ENCODE data around the gene CAMKMT. TPM values are rescaled to one million over a fixed set of nuclear protein-coding genes. Genes with fewer than 3 reads are reported as not detected.

Gene CAMKMT
- total RNA-seq, 1 experiment from 2014 or later, result 17.4 TPM

DNA sequence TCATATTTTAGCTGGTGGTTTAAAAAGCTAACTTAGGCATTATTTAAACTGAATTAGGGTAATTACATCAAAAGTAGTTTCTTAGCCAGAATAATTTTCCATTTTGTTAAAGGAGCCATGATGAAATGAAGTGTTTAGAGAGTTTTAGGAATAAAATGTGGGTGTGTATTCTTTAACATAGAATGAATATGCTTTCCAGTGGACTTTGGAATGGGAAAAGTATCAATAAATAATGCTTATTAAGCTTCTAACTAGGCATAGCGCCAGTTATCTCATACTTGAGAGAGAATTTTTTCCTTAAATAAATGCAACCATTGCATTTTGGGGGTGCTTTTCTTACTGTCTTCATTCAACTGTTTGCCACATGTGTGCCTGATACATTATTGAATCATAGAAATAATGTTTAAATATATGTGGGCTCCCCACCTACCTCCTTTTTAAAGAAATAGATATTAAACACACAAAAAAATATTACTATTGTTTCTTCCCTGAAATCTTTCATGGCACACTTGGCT is 90.4 kb downstream of the CAMKMT start:
- peaks cover 20 to 29% of the 10 kb centered on the region in 2 experiments; a peak in 3 of 4 replicates for H3K4me1 Mint-ChIP-seq
- Histone ChIP-seq H3K27me3 (ENCODE audit: insufficient read depth, low read length) (no peaks in the 10 kb centered on the region), H3T11ph (ENCODE audit: low read length) (no peak overlapping the region), H3K14ac (ENCODE audit: insufficient read depth, low read length) (no peak overlapping the region), H3K4me1 (ENCODE audit: insufficient read depth, low read length) (peaks cover 2% of the 10 kb centered on the region; the same call in 1 of the 2 replicates), H3K18ac (ENCODE audit: insufficient read length, low read depth, low read length) (no peak overlapping the region), H3K9me3 (ENCODE audit: control insufficient read depth, low read depth, low read length) (no peaks in the 10 kb centered on the region), H3K23me2 (ENCODE audit: insufficient read length, low read depth, low read length, poor library complexity, severe bottlenecking) (no peaks in the 10 kb centered on the region), H3K23ac (ENCODE audit: insufficient read length, low read depth, low read length) (no peak overlapping the region), H2BK5ac (ENCODE audit: insufficient read length, low read length) (no peak overlapping the region), H2BK15ac (ENCODE audit: low read depth, low read length) (no peak overlapping the region), H4K8ac (replicated peaks; ENCODE audit: insufficient read length, low read depth, low read length) (no peak overlapping the region), H3K4me2 (ENCODE audit: insufficient read depth, insufficient read length, low read length) (no peak overlapping the region), H4K91ac (ENCODE audit: insufficient read length, low read depth, low read length) (no peak overlapping the region), H2AK5ac (ENCODE audit: insufficient read length, low read length) (no peak overlapping the region), H4K20me1 (ENCODE audit: control insufficient read depth, insufficient read depth, insufficient read length) (no peaks in the 10 kb centered on the region), H2BK20ac (ENCODE audit: low read depth, low read length, poor library complexity, severe bottlenecking) (no peak overlapping the region), H2BK12ac (ENCODE audit: insufficient read length, low read depth, low read length) (no peak overlapping the region), H3K27ac (ENCODE audit: insufficient read length, low read depth, low read length) (no peak overlapping the region), H2AFZ (ENCODE audit: low read length) (no peak overlapping the region), H3K9ac (ENCODE audit: extremely low read depth, insufficient read length, low read length) (no peak overlapping the region), H3K79me2 (ENCODE audit: insufficient read depth, low read length) (no peaks in the 10 kb centered on the region; the same call in 1 of the 2 replicates), H3K79me1 (ENCODE audit: insufficient read depth, low read depth, low read length, poor library complexity, severe bottlenecking) (no peaks in the 10 kb centered on the region), H3K56ac (ENCODE audit: insufficient read length, low read depth, low read length) (no peak overlapping the region), H2BK120ac (ENCODE audit: low read depth, low read length, poor library complexity, severe bottlenecking) (no peak overlapping the region), H3K4ac (ENCODE audit: low read depth, low read length) (no peak overlapping the region), H4K5ac (ENCODE audit: insufficient read length, low read depth, low read length) (no peak overlapping the region)
- no peaks in the 10 kb centered on the region for H3K36me3 Mint-ChIP-seq (ENCODE audit: insufficient read depth in 1 of 3, low read depth in 3 of 3)
- no CpG with 5 or more reads among the region's 1 CpG for WGBS (ENCODE audit: extremely low coverage, insufficient read length, low lambda C conversion rate)
- no peak for DNase-seq
- H3K27ac Mint-ChIP-seq, result no peak overlapping the region
- H3K27me3 Mint-ChIP-seq (ENCODE audit: low read depth), result no peaks in the 10 kb centered on the region
- no peak overlapping the region for H3K4me3 Mint-ChIP-seq
- TF ChIP-seq, protein P1, sequence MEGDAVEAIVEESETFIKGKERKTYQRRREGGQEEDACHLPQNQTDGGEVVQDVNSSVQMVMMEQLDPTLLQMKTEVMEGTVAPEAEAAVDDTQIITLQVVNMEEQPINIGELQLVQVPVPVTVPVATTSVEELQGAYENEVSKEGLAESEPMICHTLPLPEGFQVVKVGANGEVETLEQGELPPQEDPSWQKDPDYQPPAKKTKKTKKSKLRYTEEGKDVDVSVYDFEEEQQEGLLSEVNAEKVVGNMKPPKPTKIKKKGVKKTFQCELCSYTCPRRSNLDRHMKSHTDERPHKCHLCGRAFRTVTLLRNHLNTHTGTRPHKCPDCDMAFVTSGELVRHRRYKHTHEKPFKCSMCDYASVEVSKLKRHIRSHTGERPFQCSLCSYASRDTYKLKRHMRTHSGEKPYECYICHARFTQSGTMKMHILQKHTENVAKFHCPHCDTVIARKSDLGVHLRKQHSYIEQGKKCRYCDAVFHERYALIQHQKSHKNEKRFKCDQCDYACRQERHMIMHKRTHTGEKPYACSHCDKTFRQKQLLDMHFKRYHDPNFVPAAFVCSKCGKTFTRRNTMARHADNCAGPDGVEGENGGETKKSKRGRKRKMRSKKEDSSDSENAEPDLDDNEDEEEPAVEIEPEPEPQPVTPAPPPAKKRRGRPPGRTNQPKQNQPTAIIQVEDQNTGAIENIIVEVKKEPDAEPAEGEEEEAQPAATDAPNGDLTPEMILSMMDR (conservative IDR thresholded peaks at IDR 0.05), result no peak
- no peaks in the 10 kb centered on the region for H3K9me3 Mint-ChIP-seq

Measured in H9 (cell line).